Measurements from ENCODE around the gene ALDH3B2.
"Not testable (repeated sequence)": the region's sequence is repeated elsewhere in the genome, so short reads cannot be mapped to it uniquely, and the experiment has no call there.

ALDH3B2 gene

DNA sequence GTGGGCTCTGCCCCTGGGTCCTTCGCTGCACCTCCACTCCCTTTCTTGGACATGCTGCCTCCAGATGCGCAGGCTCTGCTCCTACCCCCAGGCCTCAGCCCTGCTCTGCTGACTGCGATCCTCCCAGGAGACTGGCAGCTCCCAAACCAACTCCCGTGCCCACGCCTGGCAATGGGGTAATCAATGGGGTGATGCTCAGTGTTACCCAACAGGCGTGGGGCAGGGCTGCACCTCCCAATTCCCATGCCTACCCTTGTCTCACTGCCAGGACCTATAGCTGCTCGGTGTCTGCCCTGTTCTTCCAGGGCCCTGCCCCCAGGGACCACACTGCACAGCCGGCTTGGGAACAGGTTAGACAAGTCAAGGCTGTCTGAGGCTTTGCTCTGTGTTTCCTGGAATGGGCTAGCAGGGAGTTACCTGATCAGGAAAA, at the start of gene ALDH3B2:
ALDH3B2 (minus strand) TSS at position 182 of the 430 bp plus-strand sequence. CDS start 7,688 bp downstream, outside the sequence.
- no peak within 1 kb of the TSS for H3K27ac ChIP-seq (ENCODE audit: low read depth, low read length)
- H3K9ac ChIP-seq (ENCODE audit: low read depth in 1 of 2, low read length in 2 of 2) = no peak within 1 kb of the TSS
- no peak within 1 kb of the TSS for H3K4me3 ChIP-seq (ENCODE audit: low read depth in 1 of 2, low read length in 2 of 2)
- H3K9me3 ChIP-seq (ENCODE audit: control insufficient read depth in 1 of 2, low read length in 2 of 2) = no peaks in the 10 kb centered on the region
- peaks cover 8 to 14% of the 10 kb centered on the region in 2 donors for H3K4me1 ChIP-seq (ENCODE audit: control insufficient read depth in 1 of 2, insufficient read depth in 2 of 2, low read length in 2 of 2)
- H3K27me3 ChIP-seq (ENCODE audit: control insufficient read depth in 1 of 2, insufficient read depth in 2 of 2, low read length in 2 of 2) = no peaks in the 10 kb centered on the region
- no peaks in the 10 kb centered on the region for H3K36me3 ChIP-seq (ENCODE audit: control insufficient read depth in 1 of 2, insufficient read depth in 2 of 2, low read length in 2 of 2)

GRCh38 chr11:67723036-67723435, 48.6 kb upstream of the ALDH3B2 start:
- not testable (repeated sequence) for H3K27ac ChIP-seq (ENCODE audit: low read depth, low read length); H3K4me3 ChIP-seq (ENCODE audit: low read depth in 1 of 2, low read length in 2 of 2); H3K36me3 ChIP-seq (ENCODE audit: control insufficient read depth in 1 of 2, insufficient read depth in 2 of 2, low read length in 2 of 2); H3K4me1 ChIP-seq (ENCODE audit: control insufficient read depth in 1 of 2, insufficient read depth in 2 of 2, low read length in 2 of 2); H3K9ac ChIP-seq (ENCODE audit: low read depth in 1 of 2, low read length in 2 of 2); H3K27me3 ChIP-seq (ENCODE audit: control insufficient read depth in 1 of 2, insufficient read depth in 2 of 2, low read length in 2 of 2); H3K9me3 ChIP-seq (ENCODE audit: control insufficient read depth in 1 of 2, low read length in 2 of 2)

GRCh38 chr11:67716226-67716625, 41.8 kb upstream of the ALDH3B2 start:
- not testable (repeated sequence) for H3K36me3 ChIP-seq (ENCODE audit: control insufficient read depth in 1 of 2, insufficient read depth in 2 of 2, low read length in 2 of 2); H3K9ac ChIP-seq (ENCODE audit: low read depth in 1 of 2, low read length in 2 of 2)

GRCh38 chr11:67715801-67716200, 41.4 kb upstream of the ALDH3B2 start:
- H3K4me1 ChIP-seq (ENCODE audit: control insufficient read depth in 1 of 2, insufficient read depth in 2 of 2, low read length in 2 of 2); H3K27ac ChIP-seq (ENCODE audit: low read depth, low read length); H3K4me3 ChIP-seq (ENCODE audit: low read depth in 1 of 2, low read length in 2 of 2); H3K27me3 ChIP-seq (ENCODE audit: control insufficient read depth in 1 of 2, insufficient read depth in 2 of 2, low read length in 2 of 2); H3K9me3 ChIP-seq (ENCODE audit: control insufficient read depth in 1 of 2, low read length in 2 of 2); H3K36me3 ChIP-seq (ENCODE audit: control insufficient read depth in 1 of 2, insufficient read depth in 2 of 2, low read length in 2 of 2); H3K9ac ChIP-seq (ENCODE audit: low read depth in 1 of 2, low read length in 2 of 2): not testable (repeated sequence)

More at GRCh38 chr11:67716226-67716625, 41.8 kb upstream of the ALDH3B2 start:
- H3K27ac ChIP-seq (ENCODE audit: low read depth, low read length); H3K9me3 ChIP-seq (ENCODE audit: control insufficient read depth in 1 of 2, low read length in 2 of 2); H3K4me3 ChIP-seq (ENCODE audit: low read depth in 1 of 2, low read length in 2 of 2); H3K27me3 ChIP-seq (ENCODE audit: control insufficient read depth in 1 of 2, insufficient read depth in 2 of 2, low read length in 2 of 2); H3K4me1 ChIP-seq (ENCODE audit: control insufficient read depth in 1 of 2, insufficient read depth in 2 of 2, low read length in 2 of 2): not testable (repeated sequence)

GRCh38 chr11:67713892-67714509, 39.6 kb upstream of the ALDH3B2 start:
- H3K4me3 ChIP-seq (ENCODE audit: low read depth in 1 of 2, low read length in 2 of 2); H3K9me3 ChIP-seq (ENCODE audit: control insufficient read depth in 1 of 2, low read length in 2 of 2); H3K27me3 ChIP-seq (ENCODE audit: control insufficient read depth in 1 of 2, insufficient read depth in 2 of 2, low read length in 2 of 2); H3K9ac ChIP-seq (ENCODE audit: low read depth in 1 of 2, low read length in 2 of 2); H3K36me3 ChIP-seq (ENCODE audit: control insufficient read depth in 1 of 2, insufficient read depth in 2 of 2, low read length in 2 of 2); H3K4me1 ChIP-seq (ENCODE audit: control insufficient read depth in 1 of 2, insufficient read depth in 2 of 2, low read length in 2 of 2); H3K27ac ChIP-seq (ENCODE audit: low read depth, low read length): not testable (repeated sequence)

DNA sequence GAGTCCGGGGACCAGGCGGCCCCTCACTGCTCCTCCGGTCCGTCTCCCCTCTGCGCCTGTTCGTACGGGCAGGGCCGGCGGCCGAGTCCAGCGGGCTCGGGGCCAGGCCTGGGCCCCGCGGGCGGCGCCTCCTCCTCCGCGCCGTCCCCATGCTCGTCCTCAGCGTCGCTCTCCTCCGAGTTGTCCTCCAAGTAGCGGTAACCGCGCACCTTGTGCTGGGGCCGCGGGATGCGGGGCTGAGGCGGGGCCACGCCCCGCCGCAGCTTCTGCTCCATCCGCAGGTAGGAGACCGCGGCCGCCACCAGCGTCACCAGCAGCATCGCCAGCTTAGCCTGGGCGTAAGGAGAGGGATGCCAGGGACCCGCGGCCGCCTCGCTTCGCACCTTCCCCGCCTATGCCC, 37.3 kb upstream of the ALDH3B2 start:
- H3K4me3 ChIP-seq (ENCODE audit: low read depth in 1 of 2, low read length in 2 of 2); H3K27me3 ChIP-seq (ENCODE audit: control insufficient read depth in 1 of 2, insufficient read depth in 2 of 2, low read length in 2 of 2); H3K36me3 ChIP-seq (ENCODE audit: control insufficient read depth in 1 of 2, insufficient read depth in 2 of 2, low read length in 2 of 2); H3K9me3 ChIP-seq (ENCODE audit: control insufficient read depth in 1 of 2, low read length in 2 of 2); H3K9ac ChIP-seq (ENCODE audit: low read depth in 1 of 2, low read length in 2 of 2); H3K27ac ChIP-seq (ENCODE audit: low read depth, low read length); H3K4me1 ChIP-seq (ENCODE audit: control insufficient read depth in 1 of 2, insufficient read depth in 2 of 2, low read length in 2 of 2): not testable (repeated sequence)

DNA sequence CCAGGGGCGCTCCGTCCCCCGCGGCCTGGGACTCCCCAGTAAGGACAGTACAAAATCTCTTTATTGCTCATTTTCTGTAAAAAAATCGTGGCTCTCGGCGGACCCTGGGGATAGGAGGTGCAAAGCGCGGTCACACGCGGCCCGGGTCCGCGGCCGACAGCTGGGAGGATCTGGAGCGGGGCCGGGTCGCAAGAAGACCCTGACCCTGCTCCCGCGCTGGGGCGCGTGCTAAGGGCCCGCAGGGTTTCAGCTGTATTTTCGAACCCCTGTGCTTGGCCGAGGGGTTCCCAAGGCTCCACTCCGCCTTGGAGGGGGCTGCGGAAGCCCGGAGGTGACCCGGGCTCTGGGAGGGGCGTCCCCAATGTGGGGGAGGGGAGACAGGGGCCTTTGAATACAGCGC, 36.8 kb upstream of the ALDH3B2 start:
- not testable (repeated sequence) for H3K4me3 ChIP-seq (ENCODE audit: low read depth in 1 of 2, low read length in 2 of 2); H3K27ac ChIP-seq (ENCODE audit: low read depth, low read length); H3K36me3 ChIP-seq (ENCODE audit: control insufficient read depth in 1 of 2, insufficient read depth in 2 of 2, low read length in 2 of 2); H3K9me3 ChIP-seq (ENCODE audit: control insufficient read depth in 1 of 2, low read length in 2 of 2); H3K27me3 ChIP-seq (ENCODE audit: control insufficient read depth in 1 of 2, insufficient read depth in 2 of 2, low read length in 2 of 2); H3K9ac ChIP-seq (ENCODE audit: low read depth in 1 of 2, low read length in 2 of 2); H3K4me1 ChIP-seq (ENCODE audit: control insufficient read depth in 1 of 2, insufficient read depth in 2 of 2, low read length in 2 of 2)

- not testable (repeated sequence) for H3K27me3 ChIP-seq (ENCODE audit: control insufficient read depth in 1 of 2, insufficient read depth in 2 of 2, low read length in 2 of 2); H3K27ac ChIP-seq (ENCODE audit: low read depth, low read length); H3K9ac ChIP-seq (ENCODE audit: low read depth in 1 of 2, low read length in 2 of 2); H3K4me1 ChIP-seq (ENCODE audit: control insufficient read depth in 1 of 2, insufficient read depth in 2 of 2, low read length in 2 of 2); H3K9me3 ChIP-seq (ENCODE audit: control insufficient read depth in 1 of 2, low read length in 2 of 2); H3K4me3 ChIP-seq (ENCODE audit: low read depth in 1 of 2, low read length in 2 of 2); H3K36me3 ChIP-seq (ENCODE audit: control insufficient read depth in 1 of 2, insufficient read depth in 2 of 2, low read length in 2 of 2)
These were observed 35.4 kb upstream of the ALDH3B2 start for GRCh38 chr11:67709806-67710205.

DNA sequence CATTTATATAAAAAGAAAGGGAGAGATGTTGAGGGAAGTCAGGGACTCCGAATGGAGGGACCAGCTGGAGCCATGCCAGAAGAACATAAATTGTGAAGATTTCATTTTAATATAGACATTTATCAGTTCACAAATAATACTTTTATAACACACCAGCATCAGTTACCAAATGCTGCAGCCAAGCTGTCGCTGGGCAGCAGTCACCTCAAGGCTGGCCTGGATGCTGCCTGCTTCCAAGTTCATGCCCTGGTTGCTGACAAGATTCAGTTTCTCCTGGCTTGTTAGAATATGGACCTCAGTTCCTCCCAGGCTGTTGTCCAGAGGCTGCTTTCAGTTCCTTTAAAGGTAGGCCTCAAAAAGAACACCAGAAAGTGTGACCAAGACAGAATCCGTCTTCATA, 30.8 kb upstream of the ALDH3B2 start:
- H3K36me3 ChIP-seq (ENCODE audit: control insufficient read depth in 1 of 2, insufficient read depth in 2 of 2, low read length in 2 of 2) = no peaks in the 10 kb centered on the region
- H3K27ac ChIP-seq (ENCODE audit: low read depth, low read length) = no peak overlapping the region
- no peak overlapping the region for H3K4me3 ChIP-seq (ENCODE audit: low read depth in 1 of 2, low read length in 2 of 2)
- no peaks in the 10 kb centered on the region for H3K27me3 ChIP-seq (ENCODE audit: control insufficient read depth in 1 of 2, insufficient read depth in 2 of 2, low read length in 2 of 2)
- H3K9me3 ChIP-seq (ENCODE audit: control insufficient read depth in 1 of 2, low read length in 2 of 2) = no peaks in the 10 kb centered on the region
- H3K4me1 ChIP-seq (ENCODE audit: control insufficient read depth in 1 of 2, insufficient read depth in 2 of 2, low read length in 2 of 2) = no peaks in the 10 kb centered on the region
- H3K9ac ChIP-seq (ENCODE audit: low read depth in 1 of 2, low read length in 2 of 2) = no peak overlapping the region

DNA sequence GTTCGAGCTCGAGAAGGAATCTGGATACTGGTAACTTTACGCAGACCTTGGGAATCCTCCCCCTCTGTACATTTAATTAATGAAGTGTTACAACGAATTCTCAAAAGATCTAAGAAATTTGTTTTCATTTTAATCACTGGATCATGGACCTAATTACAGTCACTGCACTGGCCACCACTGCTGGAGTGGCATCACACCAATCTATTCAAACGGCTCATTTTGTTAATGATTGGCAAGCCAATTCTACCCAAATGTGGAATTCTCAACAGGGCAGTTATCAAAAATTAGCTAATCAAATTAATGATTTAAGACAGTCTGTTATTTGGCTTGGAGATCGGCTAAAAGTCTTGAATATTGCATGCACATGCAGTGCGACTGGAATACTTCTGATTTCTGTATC, 30.1 kb upstream of the ALDH3B2 start:
- Histone ChIP-seq H3K36me3 (ENCODE audit: control insufficient read depth in 1 of 2, insufficient read depth in 2 of 2, low read length in 2 of 2) (no peaks in the 10 kb centered on the region), H3K4me3 (ENCODE audit: low read depth in 1 of 2, low read length in 2 of 2) (no peak overlapping the region), H3K9ac (ENCODE audit: low read depth in 1 of 2, low read length in 2 of 2) (no peak overlapping the region), H3K27me3 (ENCODE audit: control insufficient read depth in 1 of 2, insufficient read depth in 2 of 2, low read length in 2 of 2) (no peaks in the 10 kb centered on the region), H3K9me3 (ENCODE audit: control insufficient read depth in 1 of 2, low read length in 2 of 2) (no peaks in the 10 kb centered on the region), H3K4me1 (ENCODE audit: control insufficient read depth in 1 of 2, insufficient read depth in 2 of 2, low read length in 2 of 2) (no peaks in the 10 kb centered on the region), H3K27ac (ENCODE audit: low read depth, low read length) (no peak overlapping the region)

GRCh38 chr11:67703709-67704108, 29.3 kb upstream of the ALDH3B2 start:
- H3K27ac ChIP-seq (ENCODE audit: low read depth, low read length); H3K9me3 ChIP-seq (ENCODE audit: control insufficient read depth in 1 of 2, low read length in 2 of 2); H3K27me3 ChIP-seq (ENCODE audit: control insufficient read depth in 1 of 2, insufficient read depth in 2 of 2, low read length in 2 of 2); H3K4me3 ChIP-seq (ENCODE audit: low read depth in 1 of 2, low read length in 2 of 2); H3K9ac ChIP-seq (ENCODE audit: low read depth in 1 of 2, low read length in 2 of 2); H3K36me3 ChIP-seq (ENCODE audit: control insufficient read depth in 1 of 2, insufficient read depth in 2 of 2, low read length in 2 of 2); H3K4me1 ChIP-seq (ENCODE audit: control insufficient read depth in 1 of 2, insufficient read depth in 2 of 2, low read length in 2 of 2): not testable (repeated sequence)
